H9 (cell line): Measurements from ENCODE around the gene CCDC85B. TPM values are rescaled to one million over a fixed set of nuclear protein-coding genes. Genes with fewer than 3 reads are reported as not detected.

Source experiments
- DNase-seq: peaks from one replicate; pipeline ENCODE4 v3.0.0-alpha.2; 2017
- H2AFZ ChIP-seq: one replicate; pipeline ENCODE4 v1.6.1; 2013; ENCODE audit warnings: mild to moderate bottlenecking, low read length, control low read depth, moderate library complexity
- H2AK5ac ChIP-seq: 2 replicates; pipeline ENCODE4 v1.6.1; 2013; ENCODE audit warnings: low read length, control low read depth, mixed read lengths; ENCODE audit not compliant: insufficient read length
- H2BK120ac ChIP-seq: one replicate; pipeline ENCODE4 v1.6.1; 2013; ENCODE audit warnings: low read depth, mild to moderate bottlenecking, low read length, control low read depth, inconsistent platforms; ENCODE audit not compliant: poor library complexity, severe bottlenecking
- H2BK12ac ChIP-seq: 2 replicates; pipeline ENCODE4 v1.6.1; 2013; ENCODE audit warnings: low read length, control low read depth, mixed read lengths, low read depth; ENCODE audit not compliant: insufficient read length
- H2BK15ac ChIP-seq: 2 replicates; pipeline ENCODE4 v1.6.1; 2013; ENCODE audit warnings: low read depth, low read length, control low read depth
- H2BK20ac ChIP-seq: one replicate; pipeline ENCODE4 v1.6.1; 2013; ENCODE audit warnings: low read depth, mild to moderate bottlenecking, low read length, control low read depth, inconsistent platforms; ENCODE audit not compliant: poor library complexity, severe bottlenecking
- H2BK5ac ChIP-seq: 2 replicates; pipeline ENCODE4 v1.6.1; 2013; ENCODE audit warnings: low read length, control low read depth, mixed read lengths; ENCODE audit not compliant: insufficient read length
- H3K14ac ChIP-seq: 2 replicates; pipeline ENCODE4 v1.6.1; 2013; ENCODE audit warnings: low read length, control low read depth; ENCODE audit not compliant: insufficient read depth
- H3K18ac ChIP-seq: 2 replicates; pipeline ENCODE4 v1.6.1; 2013; ENCODE audit warnings: low read depth, mild to moderate bottlenecking, mixed read lengths, low read length, control low read depth; ENCODE audit not compliant: insufficient read length
- H3K23ac ChIP-seq: 2 replicates; pipeline ENCODE4 v1.6.1; 2013; ENCODE audit warnings: low read length, control low read depth, mixed read lengths, low read depth; ENCODE audit not compliant: insufficient read length
- H3K23me2 ChIP-seq: 2 replicates; pipeline ENCODE4 v1.6.1; 2013; ENCODE audit warnings: low read depth, mild to moderate bottlenecking, mixed read lengths, low read length, control low read depth; ENCODE audit not compliant: insufficient read length, poor library complexity, severe bottlenecking
- H3K27ac ChIP-seq: 2 replicates; pipeline ENCODE4 v1.5.1; 2013; ENCODE audit warnings: low read length, control low read depth, mixed read lengths, low read depth; ENCODE audit not compliant: insufficient read length
- H3K27me3 ChIP-seq: 2 replicates; pipeline ENCODE4 v1.6.1; 2013; ENCODE audit warnings: low read length, control low read depth, inconsistent platforms; ENCODE audit not compliant: insufficient read depth
- H3K4ac ChIP-seq: 2 replicates; pipeline ENCODE4 v1.6.1; 2013; ENCODE audit warnings: low read depth, mild to moderate bottlenecking, control low read depth, inconsistent platforms, low read length, moderate library complexity
- H3K4me1 ChIP-seq: 2 replicates; pipeline ENCODE4 v1.6.1; 2013; ENCODE audit warnings: low read length, control low read depth, inconsistent platforms; ENCODE audit not compliant: insufficient read depth
- H3K4me2 ChIP-seq: 2 replicates; pipeline ENCODE4 v1.6.1; 2013; ENCODE audit warnings: low read length, control low read depth, mixed read lengths; ENCODE audit not compliant: insufficient read length, insufficient read depth
- H3K56ac ChIP-seq: 2 replicates; pipeline ENCODE4 v1.6.1; 2013; ENCODE audit warnings: low read depth, mild to moderate bottlenecking, mixed read lengths, low read length, control low read depth; ENCODE audit not compliant: insufficient read length
- H3K79me1 ChIP-seq: 2 replicates; pipeline ENCODE4 v1.6.1; 2013; ENCODE audit warnings: low read depth, mild to moderate bottlenecking, moderate library complexity, low read length, control low read depth, inconsistent platforms; ENCODE audit not compliant: insufficient read depth, poor library complexity, severe bottlenecking
- H3K79me2 ChIP-seq: 2 replicates; pipeline ENCODE4 v1.6.1; 2013; ENCODE audit warnings: low read length, control low read depth, inconsistent platforms; ENCODE audit not compliant: insufficient read depth
- H3K9ac ChIP-seq: 2 replicates; pipeline ENCODE4 v1.6.1; 2013; ENCODE audit warnings: low read length, control low read depth, mixed read lengths; ENCODE audit not compliant: insufficient read length; ENCODE audit errors: extremely low read depth
- H3K9me3 ChIP-seq: one replicate; pipeline ENCODE4 v1.6.1; 2013; ENCODE audit warnings: low read depth, low read length, inconsistent platforms; ENCODE audit not compliant: control insufficient read depth
- H3T11ph ChIP-seq: one replicate; pipeline ENCODE4 v1.6.1; 2013; ENCODE audit warnings: mild to moderate bottlenecking, low read length, control low read depth, inconsistent platforms
- H4K20me1 ChIP-seq: one replicate; pipeline ENCODE4 v1.6.1; 2013; ENCODE audit not compliant: control insufficient read depth, insufficient read length, insufficient read depth
- H4K5ac ChIP-seq: 2 replicates; pipeline ENCODE4 v1.6.1; 2013; ENCODE audit warnings: low read depth, mild to moderate bottlenecking, mixed read lengths, low read length, control low read depth; ENCODE audit not compliant: insufficient read length
- H4K8ac ChIP-seq: replicated peaks from 2 replicates; pipeline ENCODE4 v1.6.1; 2013; ENCODE audit warnings: low read length, control low read depth, mixed read lengths, low read depth; ENCODE audit not compliant: insufficient read length
- H4K91ac ChIP-seq: 2 replicates; pipeline ENCODE4 v1.6.1; 2013; ENCODE audit warnings: low read depth, mild to moderate bottlenecking, moderate library complexity, mixed read lengths, low read length, control low read depth; ENCODE audit not compliant: insufficient read length
- H3K27ac Mint-ChIP-seq, 3 experiments: 2 replicates in 2 of 3; 3 replicates in 1 of 3; pipeline ENCODE4 v1.8.0; 2020 to 2021; ENCODE audit warnings: mixed read lengths in 3 of 3, mild to moderate bottlenecking in 1 of 3, moderate library complexity in 1 of 3
- H3K27me3 Mint-ChIP-seq: 2 replicates; pipeline ENCODE4 v1.8.0; 2021; ENCODE audit warnings: low read depth, mild to moderate bottlenecking, moderate library complexity, mixed read lengths
- H3K36me3 Mint-ChIP-seq, 3 experiments: 2 replicates in 2 of 3; 3 replicates in 1 of 3; pipeline ENCODE4 v1.8.0; 2020 to 2021; ENCODE audit warnings: low read depth in 3 of 3, mixed read lengths in 3 of 3; ENCODE audit not compliant: insufficient read depth in 1 of 3
- H3K4me1 Mint-ChIP-seq, 2 experiments: 2 replicates each; pipeline ENCODE4 v1.8.0; 2020; ENCODE audit warnings: mixed read lengths in 2 of 2
- H3K4me3 Mint-ChIP-seq, 2 experiments: 2 replicates in 1 of 2; 3 replicates in 1 of 2; pipeline ENCODE4 v1.8.0; 2020 to 2021; ENCODE audit warnings: mild to moderate bottlenecking in 2 of 2, mixed read lengths in 2 of 2, moderate library complexity in 1 of 2
- H3K9me3 Mint-ChIP-seq, 2 experiments: 2 replicates in 1 of 2; 3 replicates in 1 of 2; pipeline ENCODE4 v1.8.0; 2020; ENCODE audit warnings: mild to moderate bottlenecking in 2 of 2, mixed read lengths in 2 of 2, moderate library complexity in 1 of 2
- WGBS: extraction: QIAGEN DNeasy Blood & Tissue Kit; methylation state at CpG from one replicate; pipeline ENCODE4 v1.1.7; 2013; ENCODE audit warnings: missing lambda C conversion rate, low lambda C conversion rate, mixed read lengths; ENCODE audit not compliant: insufficient read length; ENCODE audit errors: extremely low coverage; 5-methylcytosine and 5-hydroxymethylcytosine counted together
- total RNA-seq: library from RNA; stranded (reverse); gene quantifications from 2 replicates; pipeline ENCODE4 v1.2.1, GENCODE V29; 2021
- TF ChIP-seq, protein P1 (sequence below): fragments of 200-600 bp; sonication (generic); conservative IDR thresholded peaks from 3 replicates; pipeline ENCODE4 v1.8.0; 2021; ENCODE audit warnings: antibody characterized with exemption, mild to moderate bottlenecking

CCDC85B gene
- total RNA-seq, 1 experiment from 2014 or later, result 23.3 TPM

DNA sequence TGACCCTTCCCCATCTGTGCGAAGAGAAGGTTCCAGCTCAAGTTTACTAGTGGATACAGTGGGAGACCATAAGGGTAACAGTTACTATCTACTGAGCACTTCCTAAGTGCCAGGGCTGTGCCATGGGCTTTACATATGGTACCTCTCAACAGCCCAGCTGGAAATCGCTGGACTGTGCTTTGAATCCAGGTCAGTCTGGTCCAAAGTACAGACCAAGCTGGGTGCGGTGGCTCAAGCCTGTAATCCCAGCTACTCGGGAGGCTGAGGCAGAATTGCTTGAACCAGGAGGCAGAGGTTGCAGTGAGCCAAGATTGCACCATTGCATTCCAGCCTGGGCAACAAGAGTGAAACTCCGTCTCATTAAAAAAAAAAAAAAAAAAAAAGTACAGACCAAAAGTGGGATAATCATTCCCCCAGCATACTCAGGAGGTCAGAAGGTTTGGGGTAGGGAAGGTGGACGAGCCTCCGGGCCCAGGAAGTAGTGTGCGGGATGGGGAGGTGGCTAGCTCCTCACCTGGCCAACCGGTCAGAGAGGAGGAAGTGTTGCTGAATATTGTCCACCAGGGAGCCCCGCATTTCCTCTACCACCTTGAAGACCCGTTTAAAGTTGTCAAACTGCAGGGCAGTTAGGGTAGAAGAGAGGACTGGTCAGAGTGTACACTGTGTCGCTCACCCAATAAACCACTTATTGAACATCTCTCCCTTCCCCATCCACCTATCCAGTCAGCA lies 4.5 kb upstream of the CCDC85B start:
- Histone ChIP-seq H3K79me1 (no peaks in the 10 kb centered on the region), H3K23ac (no peak overlapping the region), H3K9ac (no peak overlapping the region), H2BK12ac (no peak overlapping the region), H3K4ac (no peak overlapping the region), H3K27me3 (peaks cover 6% of the 10 kb centered on the region; the same call in 1 of the 2 replicates), H3K23me2 (peaks cover 14% of the 10 kb centered on the region), H3K27ac (no peak overlapping the region), H4K8ac (no peak overlapping the region), H4K91ac (no peak overlapping the region), H2BK15ac (no peak overlapping the region), H2BK20ac (no peak overlapping the region), H2BK5ac (no peak overlapping the region), H3K14ac (no peak overlapping the region), H3K4me1 (peaks cover 9% of the 10 kb centered on the region; the same call in 1 of the 2 replicates), H2AFZ (no peak overlapping the region), H4K20me1 (no peaks in the 10 kb centered on the region), H3T11ph (no peak overlapping the region), H3K18ac (no peak overlapping the region), H3K4me2 (no peak overlapping the region), H4K5ac (no peak overlapping the region), H3K56ac (no peak overlapping the region), H2AK5ac (no peak overlapping the region), H2BK120ac (no peak overlapping the region), H3K9me3 (no peaks in the 10 kb centered on the region), H3K79me2 (no peaks in the 10 kb centered on the region; the same call in 1 of the 2 replicates)
- TF ChIP-seq, protein P1, sequence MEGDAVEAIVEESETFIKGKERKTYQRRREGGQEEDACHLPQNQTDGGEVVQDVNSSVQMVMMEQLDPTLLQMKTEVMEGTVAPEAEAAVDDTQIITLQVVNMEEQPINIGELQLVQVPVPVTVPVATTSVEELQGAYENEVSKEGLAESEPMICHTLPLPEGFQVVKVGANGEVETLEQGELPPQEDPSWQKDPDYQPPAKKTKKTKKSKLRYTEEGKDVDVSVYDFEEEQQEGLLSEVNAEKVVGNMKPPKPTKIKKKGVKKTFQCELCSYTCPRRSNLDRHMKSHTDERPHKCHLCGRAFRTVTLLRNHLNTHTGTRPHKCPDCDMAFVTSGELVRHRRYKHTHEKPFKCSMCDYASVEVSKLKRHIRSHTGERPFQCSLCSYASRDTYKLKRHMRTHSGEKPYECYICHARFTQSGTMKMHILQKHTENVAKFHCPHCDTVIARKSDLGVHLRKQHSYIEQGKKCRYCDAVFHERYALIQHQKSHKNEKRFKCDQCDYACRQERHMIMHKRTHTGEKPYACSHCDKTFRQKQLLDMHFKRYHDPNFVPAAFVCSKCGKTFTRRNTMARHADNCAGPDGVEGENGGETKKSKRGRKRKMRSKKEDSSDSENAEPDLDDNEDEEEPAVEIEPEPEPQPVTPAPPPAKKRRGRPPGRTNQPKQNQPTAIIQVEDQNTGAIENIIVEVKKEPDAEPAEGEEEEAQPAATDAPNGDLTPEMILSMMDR, result no peak
- Mint-ChIP-seq H3K9me3 (peaks cover 2 to 4% of the 10 kb centered on the region in 2 experiments; a peak in 2 of 5 replicates), H3K4me3 (peak overlapping the region in 1 of 2 experiments; percentile 98; a peak in 3 of 5 replicates), H3K4me1 (peaks cover 24 to 38% of the 10 kb centered on the region in 2 experiments), H3K27me3 (peaks cover 17% of the 10 kb centered on the region), H3K36me3 (peaks cover 35 to 58% (median 55%) of the 10 kb centered on the region in 3 experiments), H3K27ac (no peak overlapping the region)
- WGBS, result no CpG with 5 or more reads among the region's 12 CpGs
- no peak for DNase-seq
